OCI-LY7 (cell line): Measurements from ENCODE around the gene SGK1. TPM values are rescaled to one million over a fixed set of nuclear protein-coding genes. Genes with fewer than 3 reads are reported as not detected.
"Not testable (repeated sequence)": the region's sequence is repeated elsewhere in the genome, so short reads cannot be mapped to it uniquely, and the experiment has no call there.

Experiments used
- BruUV-seq: library from RNA; stranded (reverse); fragments of 400-500 nt; replicated peaks from 2 replicates; lab custom pipeline; 2021; lab: Mats Ljungman, UMichigan
- CTCF ChIA-PET: fragments of 300-600 bp; sonication (Branson Sonifier 250); formaldehyde crosslinking; loops from one replicate; lab custom pipeline; 2022; ENCODE audit warnings: antibody characterized with exemption; ENCODE audit not compliant: unreplicated experiment; lab: Charles Lee
- POLR2A ChIA-PET: fragments of 300-600 bp; sonication (Branson Sonifier 250); formaldehyde crosslinking; loops from one replicate; lab custom pipeline; 2022; ENCODE audit warnings: antibody characterized with exemption; lab: Charles Lee
- DNase-seq: peaks from one replicate; pipeline ENCODE4 v3.0.0-alpha.2; 2015; ENCODE audit warnings: low spot score
- H2AFZ ChIP-seq: fragments of 200-600 bp; sonication (generic), shearing (Covaris generic); 2 replicates; pipeline ENCODE4 v1.6.1; 2014; ENCODE audit warnings: mild to moderate bottlenecking, antibody characterized with exemption, low read length, moderate library complexity
- H3K27ac ChIP-seq: fragments of 200-600 bp; sonication (generic); 2 replicates; pipeline ENCODE4 v1.5.1; 2014; ENCODE audit warnings: mixed run types, low read depth, mild to moderate bottlenecking, moderate library complexity, low read length, inconsistent platforms; ENCODE audit not compliant: poor library complexity, severe bottlenecking
- H3K36me3 ChIP-seq: fragments of 200-600 bp; sonication (generic); 2 replicates; pipeline ENCODE4 v1.6.1; 2014; ENCODE audit warnings: mild to moderate bottlenecking, antibody characterized with exemption, low read length, moderate library complexity, mixed read lengths; ENCODE audit not compliant: insufficient read depth
- H3K4me1 ChIP-seq: fragments of 200-600 bp; sonication (generic); 2 replicates; pipeline ENCODE4 v1.5.1; 2014; ENCODE audit warnings: mild to moderate bottlenecking, low read length; ENCODE audit not compliant: insufficient read depth, poor library complexity, severe bottlenecking
- H3K4me2 ChIP-seq: fragments of 200-600 bp; sonication (generic); 2 replicates; pipeline ENCODE4 v1.6.1; 2014; ENCODE audit warnings: mild to moderate bottlenecking, low read length
- H3K4me3 ChIP-seq: fragments of 200-600 bp; sonication (generic); 2 replicates; pipeline ENCODE4 v1.5.1; 2014; ENCODE audit warnings: mild to moderate bottlenecking, low read depth, low read length; ENCODE audit not compliant: poor library complexity, severe bottlenecking
- H3K79me2 ChIP-seq: fragments of 200-600 bp; sonication (generic); 2 replicates; pipeline ENCODE4 v1.6.1; 2016; ENCODE audit warnings: low read depth, mild to moderate bottlenecking, low read length, moderate library complexity, mixed read lengths; ENCODE audit not compliant: insufficient read depth
- H3K9me2 ChIP-seq: fragments of 200-600 bp; sonication (generic); 2 replicates; pipeline ENCODE4 v1.6.1; 2016; ENCODE audit warnings: mild to moderate bottlenecking, low read length, mixed read lengths; ENCODE audit not compliant: insufficient read depth
- H3K9me3 ChIP-seq: fragments of 200-600 bp; sonication (generic); 2 replicates; pipeline ENCODE4 v1.6.1; 2014; ENCODE audit warnings: mild to moderate bottlenecking, mixed run types, low read length, mixed read lengths
- H4K20me1 ChIP-seq: fragments of 200-600 bp; sonication (generic); 2 replicates; pipeline ENCODE4 v1.6.1; 2014; ENCODE audit warnings: mild to moderate bottlenecking, antibody characterized with exemption, low read length, moderate library complexity, mixed read lengths; ENCODE audit not compliant: insufficient read depth
- EZH2phosphoT487 ChIP-seq: fragments of 200-600 bp; sonication (generic); IDR thresholded peaks from 2 replicates; pipeline ENCODE4 v1.6.1; 2018; ENCODE audit warnings: low read depth, borderline replicate concordance, mild to moderate bottlenecking, mixed run types, antibody characterized with exemption, low read length, moderate library complexity, mixed read lengths
- intact Hi-C: fragments of 100-400 bp; cut with micrococcal nuclease; formaldehyde crosslinking; loops from one replicate; pipeline ENCODE4 v1.10.0; 2022; ENCODE audit not compliant: unreplicated experiment
- total RNA-seq, 2 experiments: library from RNA; depleted of rRNA in 1 of 2; stranded (reverse); fragments of >200 nt in 1 of 2; shearing (Covaris generic) in 1 of 2; gene quantifications; 2 replicates each; pipeline ENCODE4 v1.2.3, GENCODE V29; 2014 to 2022
- TF ChIP-seq, protein P1 (sequence below): fragments of 200-600 bp; sonication (generic); conservative IDR thresholded peaks from 2 replicates; pipeline ENCODE4 v1.5.1; 2014; ENCODE audit warnings: mild to moderate bottlenecking, antibody characterized with exemption, low read length, moderate library complexity, mixed read lengths

Gene SGK1
- total RNA-seq, 2 experiments from 2014 or later, result 5.2 to 27.6 TPM

DNA sequence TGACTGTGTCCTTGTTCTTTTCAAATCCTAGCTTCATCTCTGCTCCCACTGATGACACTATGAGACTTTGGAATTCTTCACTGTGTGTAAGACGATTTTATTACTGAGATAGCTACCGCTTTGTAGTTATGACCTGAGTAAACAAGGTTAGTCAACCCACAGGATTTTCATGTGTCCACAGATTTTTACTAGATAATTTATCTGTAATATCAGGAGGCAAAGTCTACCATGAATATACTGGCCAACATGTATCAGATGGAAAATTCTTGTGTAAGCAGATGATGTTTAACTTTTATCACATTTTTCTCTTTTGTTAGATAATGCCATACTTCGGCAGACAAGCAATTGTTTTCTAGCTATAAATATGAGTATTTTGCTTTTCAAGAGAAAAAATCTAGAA is 119.8 kb downstream of the SGK1 start:
- CTCF ChIA-PET, result no interaction called here
- H4K20me1 ChIP-seq, result no peaks in the 10 kb centered on the region
- no peaks in the 10 kb centered on the region for H3K9me3 ChIP-seq
- DNase-seq, result no peak
- TF ChIP-seq, protein P1, sequence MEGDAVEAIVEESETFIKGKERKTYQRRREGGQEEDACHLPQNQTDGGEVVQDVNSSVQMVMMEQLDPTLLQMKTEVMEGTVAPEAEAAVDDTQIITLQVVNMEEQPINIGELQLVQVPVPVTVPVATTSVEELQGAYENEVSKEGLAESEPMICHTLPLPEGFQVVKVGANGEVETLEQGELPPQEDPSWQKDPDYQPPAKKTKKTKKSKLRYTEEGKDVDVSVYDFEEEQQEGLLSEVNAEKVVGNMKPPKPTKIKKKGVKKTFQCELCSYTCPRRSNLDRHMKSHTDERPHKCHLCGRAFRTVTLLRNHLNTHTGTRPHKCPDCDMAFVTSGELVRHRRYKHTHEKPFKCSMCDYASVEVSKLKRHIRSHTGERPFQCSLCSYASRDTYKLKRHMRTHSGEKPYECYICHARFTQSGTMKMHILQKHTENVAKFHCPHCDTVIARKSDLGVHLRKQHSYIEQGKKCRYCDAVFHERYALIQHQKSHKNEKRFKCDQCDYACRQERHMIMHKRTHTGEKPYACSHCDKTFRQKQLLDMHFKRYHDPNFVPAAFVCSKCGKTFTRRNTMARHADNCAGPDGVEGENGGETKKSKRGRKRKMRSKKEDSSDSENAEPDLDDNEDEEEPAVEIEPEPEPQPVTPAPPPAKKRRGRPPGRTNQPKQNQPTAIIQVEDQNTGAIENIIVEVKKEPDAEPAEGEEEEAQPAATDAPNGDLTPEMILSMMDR, result no peak
- no peak for TF ChIP-seq EZH2phosphoT487
- no TSS peak for BruUV-seq
- intact Hi-C loops, result no loop called here
- H3K9me2 ChIP-seq, result no peaks in the 10 kb centered on the region
- H3K4me3 ChIP-seq, result no peak overlapping the region
- H2AFZ ChIP-seq, result peak overlapping the region; percentile 21; the same call in 1 of the 2 replicates
- no peaks in the 10 kb centered on the region for H3K79me2 ChIP-seq
- H3K27ac ChIP-seq, result no peak overlapping the region
- H3K4me2 ChIP-seq, result no peak overlapping the region
- H3K4me1 ChIP-seq, result peaks cover 10% of the 10 kb centered on the region
- no peaks in the 10 kb centered on the region for H3K36me3 ChIP-seq
- POLR2A ChIA-PET, result interaction anchor here (1.2 to 2.2 kb wide), 4 partner anchors 9 to 51 kb away, joined by 3 to 13 read pairs (median 3); no protein-coding TSS in a partner anchor

DNA sequence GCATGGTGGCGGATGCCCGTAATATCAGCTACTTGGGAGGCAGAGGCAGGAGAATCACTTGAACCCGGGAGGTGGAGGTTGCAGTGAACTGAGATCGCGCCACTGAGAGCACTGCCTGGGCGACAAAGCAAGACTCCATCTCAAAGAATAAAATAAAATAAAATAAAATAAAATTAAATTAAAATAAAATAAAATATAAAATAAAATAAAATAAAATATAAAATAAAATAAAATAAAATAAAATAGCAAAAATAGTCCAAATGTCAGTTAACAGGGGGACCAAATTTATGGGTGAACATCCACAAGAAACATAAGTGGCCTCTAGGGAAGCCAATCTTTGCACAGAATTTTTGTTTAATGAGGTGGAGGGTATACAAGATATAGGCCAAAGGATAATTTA is 120.2 kb downstream of the SGK1 start:
- H3K4me3 ChIP-seq, H2AFZ ChIP-seq, H4K20me1 ChIP-seq, H3K36me3 ChIP-seq, H3K9me3 ChIP-seq, H3K4me1 ChIP-seq, H3K9me2 ChIP-seq, H3K27ac ChIP-seq, intact Hi-C loops, H3K79me2 ChIP-seq, H3K4me2 ChIP-seq, CTCF ChIA-PET, DNase-seq, BruUV-seq: not testable (repeated sequence)
- POLR2A ChIA-PET, result interaction anchor here (0.7 to 2.2 kb wide), 7 partner anchors 9 to 898 kb away, joined by 3 to 13 read pairs (median 3); no protein-coding TSS in a partner anchor

DNA sequence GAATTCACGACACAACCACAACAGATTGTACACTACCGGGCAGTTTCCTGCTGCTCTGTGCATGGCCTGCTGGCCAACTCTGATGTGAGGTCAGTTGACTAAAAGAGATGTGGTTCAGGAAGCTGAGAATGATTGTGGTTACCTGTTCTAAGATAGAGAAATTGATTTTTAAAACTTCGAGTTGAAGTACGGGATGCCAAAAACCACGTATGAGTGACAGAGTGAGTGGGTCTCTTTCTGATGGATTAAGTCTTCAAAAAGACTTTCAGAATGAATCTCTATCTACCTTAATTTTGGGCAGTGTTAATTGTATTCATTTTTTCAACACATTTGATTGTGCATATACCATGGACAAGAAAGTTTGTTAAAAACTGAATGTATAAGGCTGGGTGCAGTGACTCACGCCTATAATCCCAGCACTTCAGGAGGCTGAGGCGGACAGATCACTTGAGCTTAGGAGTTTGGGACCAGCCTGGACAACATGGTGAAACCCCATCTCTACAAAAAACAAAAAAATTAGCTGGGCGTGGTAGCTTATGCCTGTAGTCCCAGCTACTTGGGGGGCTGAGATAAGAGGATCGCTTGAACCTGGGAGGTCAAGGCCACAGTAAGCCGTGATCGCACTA is 121.2 kb downstream of the SGK1 start:
- H3K9me2 ChIP-seq, result no peaks in the 10 kb centered on the region
- no peak overlapping the region for H3K27ac ChIP-seq
- no peaks in the 10 kb centered on the region for H3K9me3 ChIP-seq
- POLR2A ChIA-PET, result interaction anchor here (0.7 to 2.2 kb wide), 7 partner anchors 8 to 899 kb away, joined by 3 to 13 read pairs (median 3); no protein-coding TSS in a partner anchor
- DNase-seq, result no peak
- peaks cover 10% of the 10 kb centered on the region for H3K4me1 ChIP-seq
- no peak overlapping the region for H3K4me3 ChIP-seq
- no peaks in the 10 kb centered on the region for H4K20me1 ChIP-seq
- H3K4me2 ChIP-seq, result no peak overlapping the region
- no peaks in the 10 kb centered on the region for H3K36me3 ChIP-seq
- H2AFZ ChIP-seq, result no peak overlapping the region
- intact Hi-C loops, result no loop called here
- CTCF ChIA-PET, result no interaction called here
- H3K79me2 ChIP-seq, result no peaks in the 10 kb centered on the region
- no peak for TF ChIP-seq EZH2phosphoT487
- TF ChIP-seq, protein P1, result no peak
- no TSS peak for BruUV-seq
